ENCODE measurements around the gene ZNF763. TPM values are rescaled to one million over a fixed set of nuclear protein-coding genes. Genes with fewer than 3 reads are reported as not detected.

ZNF763 gene
- polyA plus RNA-seq, 1 of the 3 experiments (the other 2 are of a cell fraction), result 0.72 TPM

DNA sequence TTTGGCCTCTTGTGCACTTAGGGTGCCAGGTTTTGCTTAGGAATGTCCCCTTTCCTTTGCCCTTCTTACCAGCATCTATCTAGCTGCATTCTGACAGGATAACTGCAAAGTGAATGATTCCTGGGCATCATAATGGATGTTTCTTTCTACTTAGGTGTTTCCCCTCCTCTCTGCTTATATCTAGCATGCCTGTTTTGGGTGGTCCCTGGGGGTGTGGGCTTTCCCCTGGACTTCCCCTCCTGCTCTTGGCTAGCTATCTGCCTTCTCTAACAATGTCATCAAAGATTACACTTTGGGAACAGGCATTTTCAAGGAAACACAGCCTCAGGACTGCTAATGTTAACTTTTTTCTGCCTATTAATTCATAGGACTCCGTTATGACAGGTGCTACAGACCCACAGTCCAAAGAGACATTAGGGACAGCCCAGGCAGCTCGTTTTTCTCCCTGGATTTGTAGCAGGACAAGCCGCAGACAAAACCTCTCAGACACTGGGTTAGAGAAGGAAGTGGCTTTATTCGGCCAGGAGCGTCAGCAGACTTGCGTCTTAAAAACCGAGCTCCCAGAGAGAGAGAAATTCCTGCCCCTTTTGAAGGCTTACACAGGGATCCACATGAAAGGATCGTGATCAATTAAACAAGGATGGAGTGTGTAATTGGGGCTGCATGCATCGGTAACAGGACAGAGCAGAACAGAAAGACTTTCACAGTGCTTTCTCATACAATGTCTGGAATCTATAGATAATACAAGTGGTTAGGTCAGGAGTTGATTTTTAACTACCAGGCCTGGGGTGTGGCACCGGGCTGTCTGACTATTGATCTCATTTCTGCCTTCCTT lies 22.6 kb upstream of the ZNF763 start:
- H4K20me1 ChIP-seq (ENCODE audit: insufficient read depth), result no peaks in the 10 kb centered on the region
- peaks cover 2% of the 10 kb centered on the region for H3F3A ChIP-seq (replicated peaks; ENCODE audit: insufficient read depth)
- no peak overlapping the region for H2AFZ ChIP-seq (ENCODE audit: low read depth)
- no peak overlapping the region for H3K9ac ChIP-seq
- 80% methylated on average over 10 of the region's 10 CpGs for WGBS (ENCODE audit: low lambda C conversion rate)
- H3K4me3 ChIP-seq (ENCODE audit: low read depth in 2 of 2, low read length in 1 of 2), result no peak overlapping the region; a peak in 1 of 4 replicates
- no peaks in the 10 kb centered on the region for H3K4me1 ChIP-seq (ENCODE audit: control insufficient read depth in 1 of 2, insufficient read depth in 2 of 2, low read depth in 1 of 2, low read length in 1 of 2)
- ChIA-PET POLR2A (no interaction called here), CTCF (interaction anchor here (1.4 kb wide), 1 partner anchor 13 kb away, joined by 3 read pairs; no protein-coding TSS in a partner anchor)
- H3K27me3 ChIP-seq (ENCODE audit: insufficient read depth), result no peaks in the 10 kb centered on the region
- TF ChIP-seq TCF12 (IDR thresholded peaks at IDR 0.05), result no peak
- TF ChIP-seq, protein P1, sequence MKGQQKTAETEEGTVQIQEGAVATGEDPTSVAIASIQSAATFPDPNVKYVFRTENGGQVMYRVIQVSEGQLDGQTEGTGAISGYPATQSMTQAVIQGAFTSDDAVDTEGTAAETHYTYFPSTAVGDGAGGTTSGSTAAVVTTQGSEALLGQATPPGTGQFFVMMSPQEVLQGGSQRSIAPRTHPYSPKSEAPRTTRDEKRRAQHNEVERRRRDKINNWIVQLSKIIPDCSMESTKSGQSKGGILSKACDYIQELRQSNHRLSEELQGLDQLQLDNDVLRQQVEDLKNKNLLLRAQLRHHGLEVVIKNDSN (IDR thresholded peaks at IDR 0.05; ENCODE audit: borderline replicate concordance, low read depth), result no peak
- TF ChIP-seq EZH2phosphoT487 (IDR thresholded peaks at IDR 0.05; ENCODE audit: borderline replicate concordance, low read depth), result no peak
- TF ChIP-seq, protein P2, sequence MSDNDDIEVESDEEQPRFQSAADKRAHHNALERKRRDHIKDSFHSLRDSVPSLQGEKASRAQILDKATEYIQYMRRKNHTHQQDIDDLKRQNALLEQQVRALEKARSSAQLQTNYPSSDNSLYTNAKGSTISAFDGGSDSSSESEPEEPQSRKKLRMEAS (IDR thresholded peaks at IDR 0.05; ENCODE audit: low read depth), result no peak
- no peak for TF ChIP-seq TEAD4 (IDR thresholded peaks at IDR 0.05; ENCODE audit: borderline replicate concordance, insufficient read depth)
- TF ChIP-seq RAD21 (IDR thresholded peaks at IDR 0.05; ENCODE audit: low read length), result no peak
- no peak for TF ChIP-seq CHD2 (IDR thresholded peaks at IDR 0.05; ENCODE audit: low read length, partially characterized antibody)
- TF ChIP-seq RCOR1 (IDR thresholded peaks at IDR 0.05; ENCODE audit: low read length), result no peak
- no peak for TF ChIP-seq TAF1 (IDR thresholded peaks at IDR 0.05; ENCODE audit: borderline replicate concordance, low read depth, low read length)
- no peak for TF ChIP-seq ZBTB33 (IDR thresholded peaks at IDR 0.05; ENCODE audit: borderline replicate concordance, low read depth)
- TF ChIP-seq, protein P3, sequence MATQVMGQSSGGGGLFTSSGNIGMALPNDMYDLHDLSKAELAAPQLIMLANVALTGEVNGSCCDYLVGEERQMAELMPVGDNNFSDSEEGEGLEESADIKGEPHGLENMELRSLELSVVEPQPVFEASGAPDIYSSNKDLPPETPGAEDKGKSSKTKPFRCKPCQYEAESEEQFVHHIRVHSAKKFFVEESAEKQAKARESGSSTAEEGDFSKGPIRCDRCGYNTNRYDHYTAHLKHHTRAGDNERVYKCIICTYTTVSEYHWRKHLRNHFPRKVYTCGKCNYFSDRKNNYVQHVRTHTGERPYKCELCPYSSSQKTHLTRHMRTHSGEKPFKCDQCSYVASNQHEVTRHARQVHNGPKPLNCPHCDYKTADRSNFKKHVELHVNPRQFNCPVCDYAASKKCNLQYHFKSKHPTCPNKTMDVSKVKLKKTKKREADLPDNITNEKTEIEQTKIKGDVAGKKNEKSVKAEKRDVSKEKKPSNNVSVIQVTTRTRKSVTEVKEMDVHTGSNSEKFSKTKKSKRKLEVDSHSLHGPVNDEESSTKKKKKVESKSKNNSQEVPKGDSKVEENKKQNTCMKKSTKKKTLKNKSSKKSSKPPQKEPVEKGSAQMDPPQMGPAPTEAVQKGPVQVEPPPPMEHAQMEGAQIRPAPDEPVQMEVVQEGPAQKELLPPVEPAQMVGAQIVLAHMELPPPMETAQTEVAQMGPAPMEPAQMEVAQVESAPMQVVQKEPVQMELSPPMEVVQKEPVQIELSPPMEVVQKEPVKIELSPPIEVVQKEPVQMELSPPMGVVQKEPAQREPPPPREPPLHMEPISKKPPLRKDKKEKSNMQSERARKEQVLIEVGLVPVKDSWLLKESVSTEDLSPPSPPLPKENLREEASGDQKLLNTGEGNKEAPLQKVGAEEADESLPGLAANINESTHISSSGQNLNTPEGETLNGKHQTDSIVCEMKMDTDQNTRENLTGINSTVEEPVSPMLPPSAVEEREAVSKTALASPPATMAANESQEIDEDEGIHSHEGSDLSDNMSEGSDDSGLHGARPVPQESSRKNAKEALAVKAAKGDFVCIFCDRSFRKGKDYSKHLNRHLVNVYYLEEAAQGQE (IDR thresholded peaks at IDR 0.05; ENCODE audit: low read depth, low read length), result no peak
- no peak for TF ChIP-seq POLR2AphosphoS5 (IDR thresholded peaks at IDR 0.05; ENCODE audit: low read depth, low read length)
- TF ChIP-seq ELF1 (IDR thresholded peaks at IDR 0.05), result no peak
- TF ChIP-seq RFX5 (IDR thresholded peaks at IDR 0.05; ENCODE audit: low read length), result no peak
- no peak for TF ChIP-seq FOXJ3 (CRISPR knock-in tag; IDR thresholded peaks at IDR 0.05)
- TF ChIP-seq EP300 (IDR thresholded peaks at IDR 0.05; ENCODE audit: borderline replicate concordance in 1 of 2, low read depth in 1 of 2, low read length in 1 of 2), result no peak
- TF ChIP-seq CTCF (IDR thresholded peaks at IDR 0.05), result no peak
- no peak for TF ChIP-seq PBX3 (IDR thresholded peaks at IDR 0.05)
- TF ChIP-seq RXRA (IDR thresholded peaks at IDR 0.05; ENCODE audit: borderline replicate concordance, low read depth), result no peak
- no peak for DNase-seq
- H3K4me2 ChIP-seq, result no peak overlapping the region
- peaks cover 2 to 42% of the 10 kb centered on the region in 2 experiments for H3K36me3 ChIP-seq (replicated peaks in 1 of 2; ENCODE audit: control insufficient read depth in 1 of 2, insufficient read depth in 2 of 2, low read length in 1 of 2)
- no peak overlapping the region for H3K27ac ChIP-seq (ENCODE audit: low read depth in 2 of 2, low read length in 1 of 2)
- H3K9me3 ChIP-seq, result peaks cover 6% of the 10 kb centered on the region
- H3K79me2 ChIP-seq (ENCODE audit: insufficient read depth), result peaks cover 51% of the 10 kb centered on the region
- H3K9me2 ChIP-seq, result no peaks in the 10 kb centered on the region
